HG03064 (cell line): ENCODE data around the gene DCBLD1.

Source experiments
- ATAC-seq: cut with Tn5 transposase; IDR thresholded peaks from one replicate; pipeline ENCODE4 v1.9.1; 2021; ENCODE audit warnings: low read depth; ENCODE audit not compliant: unreplicated experiment

DCBLD1 gene

GRCh38 chr6:117469356-117469755, 13.1 kb upstream of the DCBLD1 start:
- no peak for ATAC-seq

GRCh38 chr6:117469791-117470190, 12.7 kb upstream of the DCBLD1 start:
- no peak for ATAC-seq

- no peak for ATAC-seq
Measured at GRCh38 chr6:117472667-117473066, 9.8 kb upstream of the DCBLD1 start.

- ATAC-seq = no peak
Measured at GRCh38 chr6:117473401-117473800, 9.1 kb upstream of the DCBLD1 start.

GRCh38 chr6:117477988-117478852, 4.3 kb upstream of the DCBLD1 start:
- ATAC-seq = peak; percentile 30

- ATAC-seq = no peak
Measured at GRCh38 chr6:117478853-117479231, 3.6 kb upstream of the DCBLD1 start.

GRCh38 chr6:117480651-117481050, 1.8 kb upstream of the DCBLD1 start:
- ATAC-seq = no peak

GRCh38 chr6:117481278-117481925, 1.1 kb upstream of the DCBLD1 start:
- no peak for ATAC-seq

- ATAC-seq = no peak
Measured at GRCh38 chr6:117481926-117482239, 591 bp upstream of the DCBLD1 start.

- no peak for ATAC-seq
Measured at GRCh38 chr6:117483004-117483644, 650 bp downstream of the DCBLD1 start.

GRCh38 chr6:117483645-117484016, 1.2 kb downstream of the DCBLD1 start:
- no peak for ATAC-seq

GRCh38 chr6:117484052-117484646, 1.7 kb downstream of the DCBLD1 start:
- no peak for ATAC-seq

- no peak for ATAC-seq
Measured at GRCh38 chr6:117485433-117485832, 3.0 kb downstream of the DCBLD1 start.

GRCh38 chr6:117487821-117488220, 5.3 kb downstream of the DCBLD1 start:
- no peak for ATAC-seq

GRCh38 chr6:117489003-117489402, 6.5 kb downstream of the DCBLD1 start:
- no peak for ATAC-seq

GRCh38 chr6:117491916-117492315, 9.4 kb downstream of the DCBLD1 start:
- no peak for ATAC-seq

- no peak for ATAC-seq
Measured at GRCh38 chr6:117493470-117493869, 11.0 kb downstream of the DCBLD1 start.

GRCh38 chr6:117494283-117494682, 11.8 kb downstream of the DCBLD1 start:
- no peak for ATAC-seq

- ATAC-seq = no peak
Measured at GRCh38 chr6:117494694-117495318, 12.3 kb downstream of the DCBLD1 start.

GRCh38 chr6:117495425-117495824, 13.0 kb downstream of the DCBLD1 start:
- ATAC-seq = no peak

- no peak for ATAC-seq
Measured at GRCh38 chr6:117495869-117496268, 13.4 kb downstream of the DCBLD1 start.
